ENCODE data around the gene PCDHGB2.
"Not testable (repeated sequence)": the region's sequence is repeated elsewhere in the genome, so short reads cannot be mapped to it uniquely, and the experiment has no call there.

PCDHGB2 gene

GRCh38 chr5:141359790-141360426 lies at the start of gene PCDHGB2:
Gene PCDHGB2 (plus strand): TSS chr5:141359994. CDS start chr5:141360136, 142 bp downstream.
- DNase-seq: no peak

DNA sequence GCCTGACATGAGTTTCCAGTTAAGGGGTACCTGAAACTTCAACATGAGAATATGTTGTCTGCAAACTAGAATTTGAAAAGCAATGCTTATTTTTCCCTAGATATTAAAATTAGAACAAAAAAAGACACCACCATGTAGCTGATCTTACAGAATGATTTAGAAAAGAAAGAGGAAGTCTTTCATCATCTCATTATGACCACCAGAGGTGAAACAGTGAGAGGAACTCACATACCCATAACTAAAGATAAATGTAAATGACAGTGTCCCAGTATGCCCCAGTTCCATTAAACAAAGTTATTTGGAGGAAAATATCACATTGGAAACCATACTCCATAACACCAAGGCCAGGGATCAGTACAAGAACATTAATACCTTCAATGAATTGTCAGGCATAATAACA lies 46.1 kb upstream of the PCDHGB2 start:
- no peak for DNase-seq

DNA sequence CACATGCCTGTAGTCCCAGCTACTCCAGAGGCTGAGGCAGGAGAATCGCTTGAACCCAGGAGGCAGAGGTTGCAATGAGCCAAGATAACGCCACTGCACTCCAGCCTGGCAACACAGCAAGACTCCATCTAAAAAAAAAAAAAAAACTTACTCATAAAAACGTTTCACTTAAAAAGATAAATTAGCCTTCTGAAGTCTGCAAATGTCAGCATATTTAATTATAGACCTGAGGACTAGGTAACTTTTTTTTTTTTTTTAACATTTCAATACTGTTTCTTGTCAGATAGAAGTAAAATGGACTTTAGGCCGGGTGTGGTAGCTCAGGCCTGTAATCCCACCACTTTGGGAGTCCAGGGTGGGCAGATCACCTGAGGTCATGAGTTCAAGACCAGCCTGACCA lies 42.8 kb upstream of the PCDHGB2 start:
- DNase-seq: not testable (repeated sequence)

DNA sequence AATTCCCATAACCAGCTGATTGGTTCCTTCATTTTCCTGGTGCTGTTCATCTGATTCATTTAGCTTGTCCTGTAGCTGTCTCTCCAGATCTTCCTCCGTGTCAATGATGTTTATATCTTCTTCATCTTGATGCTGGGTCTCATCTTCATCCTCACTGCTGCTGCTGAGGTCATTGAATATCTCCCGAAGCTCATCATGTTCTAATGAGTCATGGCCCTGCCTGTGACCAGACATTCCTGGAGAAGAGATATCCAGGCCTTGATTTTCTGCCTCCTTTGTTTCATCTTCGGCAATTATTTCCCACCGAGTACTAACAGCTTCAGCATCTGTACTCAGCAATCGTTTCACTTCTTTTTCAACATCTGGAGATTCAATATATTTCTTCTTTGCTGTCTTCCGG lies 40.6 kb upstream of the PCDHGB2 start:
- DNase-seq: no peak

DNA sequence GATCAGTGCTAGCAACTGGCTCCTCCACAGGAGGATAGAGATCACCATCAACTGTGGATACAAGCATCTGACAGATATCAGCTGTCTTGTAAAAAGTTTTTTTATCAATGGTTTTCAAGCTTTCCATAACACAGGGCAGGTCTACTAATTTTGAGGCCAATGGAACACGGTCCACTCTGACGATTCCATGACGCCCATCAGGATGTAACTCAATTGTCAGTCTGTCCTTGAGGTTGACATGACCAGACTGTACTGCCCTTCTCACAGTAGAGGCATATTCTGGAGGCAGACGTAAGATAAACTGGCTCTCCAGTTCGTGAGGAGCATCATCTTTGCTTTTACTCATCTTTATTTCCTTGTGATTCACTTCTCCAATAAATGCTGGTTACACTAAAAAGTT lies 40.1 kb upstream of the PCDHGB2 start:
- DNase-seq: no peak

- DNase-seq: peak; percentile 74 to 78
Measured at GRCh38 chr5:141320225-141321169, 39.3 kb upstream of the PCDHGB2 start, which contains the start of gene TAF7. Gene TAF7 (minus strand): TSS chr5:141320784. CDS start chr5:141320044, 740 bp downstream.

DNA sequence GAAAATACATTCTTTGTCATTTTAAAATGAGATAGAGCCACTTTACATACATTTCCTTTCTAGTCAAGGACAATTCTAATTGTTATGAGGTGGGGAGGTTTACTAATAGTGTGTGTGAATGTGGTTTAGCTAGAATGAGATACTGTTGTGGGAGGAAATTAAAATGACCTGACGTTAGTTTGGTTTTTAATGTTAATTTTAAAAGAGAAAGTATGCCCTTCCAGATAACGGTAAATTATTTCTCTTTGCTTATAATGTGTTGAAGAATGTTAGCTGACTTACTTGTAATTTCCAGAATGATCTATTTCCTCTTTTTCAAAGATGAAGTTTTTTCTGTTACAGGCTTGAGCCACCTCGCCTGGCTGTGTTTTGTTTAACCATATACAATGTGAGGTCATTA lies 37.5 kb upstream of the PCDHGB2 start:
- no peak for DNase-seq

DNA sequence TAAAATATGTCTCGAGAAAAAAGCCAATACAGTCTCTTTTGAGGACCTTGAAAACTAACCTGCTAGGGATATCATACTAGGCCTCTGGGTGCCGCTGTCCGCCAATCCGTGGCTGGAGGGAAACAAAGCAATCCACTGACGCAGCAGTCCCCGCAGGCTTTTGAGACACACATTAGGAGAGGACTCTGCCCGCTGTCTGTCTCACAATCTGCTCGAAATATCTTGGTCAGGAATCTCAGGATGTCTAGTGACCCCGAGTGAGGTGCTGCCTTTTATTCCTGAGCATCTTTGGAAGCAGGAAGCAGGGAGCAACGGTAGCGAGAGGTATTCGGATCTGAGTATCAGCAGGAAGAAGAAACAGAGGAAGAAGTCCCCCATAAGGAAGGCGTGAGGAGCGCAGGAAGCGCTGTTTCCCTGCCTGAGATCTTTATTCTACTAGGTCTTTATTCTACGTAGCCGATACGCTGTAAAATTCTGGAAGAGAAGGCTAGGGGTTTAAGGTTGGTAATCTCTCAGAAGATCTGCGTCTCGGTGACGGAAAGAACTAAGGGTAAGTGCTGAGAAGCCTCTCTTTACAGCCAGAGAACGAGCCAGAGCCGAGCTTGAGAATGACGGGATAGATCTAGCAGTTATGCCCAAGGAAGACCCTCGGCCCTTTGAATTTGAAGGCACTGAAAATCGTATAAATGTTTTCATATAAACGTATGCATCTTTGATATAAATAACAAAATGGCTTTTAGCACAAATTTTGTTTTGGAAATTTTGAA lies 33.5 kb upstream of the PCDHGB2 start:
- DNase-seq: peak; percentile 52 to 64

DNA sequence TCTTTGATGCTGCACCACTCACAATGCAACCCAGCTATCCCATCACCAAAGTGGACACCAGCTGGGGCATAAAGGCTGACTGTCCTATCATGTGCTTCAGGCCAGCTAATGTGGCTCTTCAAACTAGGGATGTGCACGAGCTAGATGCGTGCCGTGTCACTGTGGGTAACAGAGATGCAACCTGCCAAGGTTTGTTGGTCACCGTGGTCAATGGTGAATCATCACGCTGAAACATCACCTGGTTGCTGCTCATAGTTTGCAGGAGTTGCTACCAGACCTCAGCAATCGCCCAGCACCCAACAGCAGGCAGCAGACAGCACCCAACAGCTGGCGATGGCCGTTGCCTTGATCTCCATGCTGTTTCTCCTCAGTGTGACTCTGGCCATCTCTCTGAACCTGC lies 31.6 kb upstream of the PCDHGB2 start:
- no peak for DNase-seq

DNA sequence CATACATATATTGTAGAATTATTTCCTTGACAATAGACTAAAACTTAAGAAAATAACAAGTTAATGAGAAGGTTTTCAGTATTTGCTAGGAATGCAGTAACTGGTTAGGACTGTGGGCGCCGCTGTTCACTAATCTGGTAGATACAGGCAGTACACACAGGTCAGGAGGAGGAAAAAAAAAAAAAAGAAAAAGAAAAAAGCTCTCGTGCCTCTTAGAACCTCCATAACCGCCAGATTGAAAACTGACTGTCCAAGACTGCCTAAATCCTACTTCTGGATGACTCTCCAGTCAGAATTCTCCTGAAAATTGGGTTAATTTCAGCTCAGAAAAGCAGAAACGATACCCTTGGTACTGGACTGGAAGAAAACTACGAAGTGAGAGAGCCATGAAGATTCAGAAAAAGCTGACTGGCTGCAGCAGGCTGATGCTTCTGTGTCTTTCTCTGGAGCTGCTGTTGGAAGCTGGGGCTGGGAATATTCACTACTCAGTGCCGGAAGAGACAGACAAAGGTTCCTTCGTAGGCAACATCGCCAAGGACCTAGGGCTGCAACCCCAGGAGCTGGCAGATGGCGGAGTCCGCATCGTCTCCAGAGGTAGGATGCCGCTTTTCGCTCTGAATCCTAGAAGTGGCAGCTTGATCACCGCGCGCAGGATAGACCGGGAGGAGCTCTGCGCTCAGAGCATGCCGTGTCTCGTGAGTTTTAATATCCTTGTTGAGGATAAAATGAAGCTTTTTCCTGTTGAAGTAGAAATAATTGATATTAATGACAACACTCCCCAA lies 29.3 kb upstream of the PCDHGB2 start, which contains the start of gene PCDHGA1:
TSS of gene PCDHGA1 (plus strand) at position 216 of the 782 bp plus-strand sequence.
- no peak for DNase-seq

- DNase-seq: not testable (repeated sequence)
Measured at GRCh38 chr5:141332571-141332970, 27.2 kb upstream of the PCDHGB2 start.

GRCh38 chr5:141338538-141339306 lies 21.1 kb upstream of the PCDHGB2 start, which contains the start of gene PCDHGA2:
Gene PCDHGA2 (plus strand): TSS chr5:141338760.
- DNase-seq: no peak

- not testable (repeated sequence) for DNase-seq
Measured at GRCh38 chr5:141340781-141341354, 18.9 kb upstream of the PCDHGB2 start.

GRCh38 chr5:141342773-141343172 lies 17.0 kb upstream of the PCDHGB2 start:
- no peak for DNase-seq

- DNase-seq: no peak
Measured at GRCh38 chr5:141343242-141343952, 16.4 kb upstream of the PCDHGB2 start, which contains the start of gene PCDHGA3. Gene PCDHGA3 (plus strand): TSS chr5:141343829. CDS start chr5:141344034, 205 bp downstream.

GRCh38 chr5:141343953-141344463 lies 15.8 kb upstream of the PCDHGB2 start:
- DNase-seq: no peak

- DNase-seq: no peak
Measured at GRCh38 chr5:141345327-141345726, 14.5 kb upstream of the PCDHGB2 start.

DNA sequence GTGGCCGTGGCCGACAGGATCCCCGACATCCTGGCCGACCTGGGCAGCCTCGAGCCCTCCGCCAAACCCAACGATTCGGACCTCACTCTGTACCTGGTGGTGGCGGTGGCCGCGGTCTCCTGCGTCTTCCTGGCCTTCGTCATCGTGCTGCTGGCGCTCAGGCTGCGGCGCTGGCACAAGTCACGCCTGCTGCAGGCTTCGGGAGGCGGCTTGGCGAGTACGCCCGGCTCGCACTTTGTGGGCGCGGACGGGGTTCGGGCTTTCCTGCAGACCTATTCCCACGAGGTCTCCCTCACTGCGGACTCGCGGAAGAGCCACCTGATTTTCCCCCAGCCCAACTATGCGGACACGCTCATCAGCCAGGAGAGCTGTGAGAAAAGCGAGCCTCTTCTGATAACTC lies 13.8 kb upstream of the PCDHGB2 start:
- DNase-seq: not testable (repeated sequence)

- DNase-seq: peak; percentile 22 to 40
Measured at GRCh38 chr5:141349917-141350619, 9.7 kb upstream of the PCDHGB2 start, which contains the start of gene PCDHGB1. Gene PCDHGB1 (plus strand): TSS chr5:141350099. CDS start chr5:141350261, 162 bp downstream.

Measured in NCI-H187 (cell line).